IPS-NIHi7 (cell line): ENCODE measurements around the gene CSH2.
"Not testable (repeated sequence)": the region's sequence is repeated elsewhere in the genome, so short reads cannot be mapped to it uniquely, and the experiment has no call there.

ENCODE experiments used
- DNase-seq: peaks from one replicate; pipeline ENCODE4 v3.0.0; 2012; ENCODE audit warnings: mixed read lengths; ENCODE audit errors: extremely low spot score

CSH2 gene

GRCh38 chr17:63855185-63855584 is 18.3 kb downstream of the CSH2 start:
- no peak for DNase-seq

- no peak for DNase-seq
These were observed 18.8 kb downstream of the CSH2 start for GRCh38 chr17:63854709-63855108.

- DNase-seq: no peak
These were observed 20.2 kb downstream of the CSH2 start for GRCh38 chr17:63853260-63853659.

- no peak for DNase-seq
These were observed 23.1 kb downstream of the CSH2 start for GRCh38 chr17:63850401-63850800.

- peak; percentile 96 for DNase-seq
These were observed 24.4 kb downstream of the CSH2 start for GRCh38 chr17:63848834-63849689.

GRCh38 chr17:63847525-63848249 is 25.8 kb downstream of the CSH2 start:
- DNase-seq: no peak

GRCh38 chr17:63845509-63845908 is 28.0 kb downstream of the CSH2 start:
- DNase-seq: no peak

GRCh38 chr17:63843910-63844677 is 29.4 kb downstream of the CSH2 start:
- no peak for DNase-seq

- not testable (repeated sequence) for DNase-seq
These were observed 30.0 kb downstream of the CSH2 start for GRCh38 chr17:63843387-63843888.

GRCh38 chr17:63842540-63843386 is 30.7 kb downstream of the CSH2 start, which contains the start of gene SMARCD2:
Gene SMARCD2, minus strand, starts transcription at chr17:63842685. Its CDS starts 11 bp downstream, at chr17:63842674.
- peak; percentile 96 for DNase-seq

GRCh38 chr17:63842173-63842539 is 31.3 kb downstream of the CSH2 start:
- DNase-seq: no peak

GRCh38 chr17:63841350-63842172 is 31.9 kb downstream of the CSH2 start:
- no peak for DNase-seq

GRCh38 chr17:63840591-63841349 is 32.7 kb downstream of the CSH2 start:
- no peak for DNase-seq

- no peak for DNase-seq
These were observed 34.8 kb downstream of the CSH2 start for GRCh38 chr17:63838631-63839171.

GRCh38 chr17:63837962-63838600 is 35.4 kb downstream of the CSH2 start:
- DNase-seq: no peak

- DNase-seq: no peak
These were observed 36.0 kb downstream of the CSH2 start for GRCh38 chr17:63837480-63837879.

- DNase-seq: no peak
These were observed 36.7 kb downstream of the CSH2 start for GRCh38 chr17:63836811-63837210.

GRCh38 chr17:63835167-63835720 is 38.2 kb downstream of the CSH2 start:
- no peak for DNase-seq
